ENCODE data around the gene CLDN11.

Gene CLDN11

DNA sequence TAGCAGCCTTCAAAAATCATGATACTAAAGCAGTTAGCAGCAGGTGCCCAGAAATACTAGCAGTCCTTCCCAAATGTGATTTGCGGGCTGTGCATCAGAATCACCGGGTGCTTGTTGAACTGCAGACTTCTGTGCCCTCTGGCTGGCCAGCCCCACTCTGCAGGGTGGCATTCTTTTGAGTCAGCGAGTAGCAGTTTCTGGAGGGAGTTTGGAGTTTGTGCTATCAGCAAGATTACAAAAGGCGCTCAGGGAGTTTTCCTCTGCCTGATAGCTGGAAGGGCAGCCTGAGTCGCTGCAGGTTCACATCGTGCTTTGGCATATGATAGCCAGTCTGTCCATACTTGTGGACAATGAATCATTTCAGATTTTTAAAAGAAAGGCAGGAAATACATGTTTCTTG lies 57.6 kb downstream of the CLDN11 start:
- H3K4me3 Mint-ChIP-seq, result no peak overlapping the region
- H3K4me1 Mint-ChIP-seq, result no peaks in the 10 kb centered on the region
- no peak overlapping the region for H3K27ac Mint-ChIP-seq
- DNase-seq, result no peak
- no peaks in the 10 kb centered on the region for H3K9me3 Mint-ChIP-seq
- no peak for ATAC-seq
- H3K27me3 Mint-ChIP-seq, result peaks cover 28% of the 10 kb centered on the region

DNA sequence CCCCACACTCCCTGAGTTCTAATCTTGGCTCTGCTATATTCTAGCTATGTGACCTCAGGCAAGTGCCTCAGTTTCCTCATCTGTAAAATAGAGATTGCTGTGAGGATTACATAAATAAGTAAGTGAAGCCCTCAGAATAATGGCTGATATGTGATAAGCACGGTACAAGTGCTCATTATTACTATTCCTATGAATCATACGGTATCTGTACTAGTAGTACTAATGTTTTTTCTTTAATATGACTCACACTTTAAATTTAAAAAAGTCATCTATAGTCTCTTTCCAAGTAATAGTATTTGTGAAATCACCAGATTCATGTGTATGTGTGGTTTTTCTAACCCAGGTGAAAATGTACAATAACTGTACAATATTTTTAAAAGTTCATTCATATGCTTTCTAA lies 58.7 kb downstream of the CLDN11 start:
- Mint-ChIP-seq H3K27ac (no peak overlapping the region), H3K4me1 (no peaks in the 10 kb centered on the region), H3K4me3 (no peak overlapping the region), H3K9me3 (no peaks in the 10 kb centered on the region), H3K27me3 (peaks cover 19% of the 10 kb centered on the region)
- ATAC-seq, result peak; percentile 49
- no peak for DNase-seq

DNA sequence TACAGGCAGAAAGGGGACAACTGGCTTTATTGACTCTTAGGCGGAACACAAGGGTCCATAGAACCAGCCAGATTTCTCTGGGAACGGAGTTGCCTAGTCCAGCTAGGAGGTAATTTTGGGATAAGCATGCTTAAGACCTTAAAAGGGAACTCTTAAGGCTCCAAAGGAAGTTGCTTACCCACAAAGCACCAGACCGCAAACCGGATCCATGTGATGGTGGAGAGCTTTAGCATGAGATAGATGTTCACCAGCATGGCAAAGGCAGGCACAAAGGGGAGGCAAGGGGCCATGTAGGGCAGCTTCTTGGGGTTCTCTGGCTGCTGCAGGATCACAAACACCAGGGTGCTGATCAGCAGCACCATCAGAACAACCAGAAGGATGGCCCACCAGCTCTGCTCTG lies 61.4 kb downstream of the CLDN11 start:
- Mint-ChIP-seq H3K27me3 (peaks cover 11% of the 10 kb centered on the region), H3K4me3 (no peak overlapping the region), H3K27ac (no peak overlapping the region), H3K9me3 (no peaks in the 10 kb centered on the region), H3K4me1 (no peaks in the 10 kb centered on the region)
- DNase-seq (no peak), ATAC-seq (no peak)

DNA sequence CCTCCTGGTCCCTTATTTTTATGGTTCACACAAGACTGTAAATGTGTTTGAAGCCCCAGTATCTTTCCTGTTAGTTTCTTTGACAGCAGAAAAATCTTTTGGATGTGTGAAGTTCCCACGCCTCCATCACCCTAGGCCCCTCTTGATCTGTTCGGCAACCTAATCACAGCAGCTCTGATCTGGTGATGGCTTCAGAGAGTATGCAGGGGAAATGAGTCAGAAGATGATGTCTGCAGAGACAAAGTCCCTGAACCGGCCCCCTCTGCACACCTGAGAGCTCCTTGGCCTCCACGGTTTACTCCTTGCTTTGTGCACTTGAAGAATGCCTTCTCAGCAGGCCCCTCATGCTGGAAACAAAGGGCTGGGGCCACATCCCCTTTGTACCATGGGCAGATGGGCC lies 63.5 kb downstream of the CLDN11 start:
- Mint-ChIP-seq H3K4me3 (no peak overlapping the region), H3K27me3 (peaks cover 24% of the 10 kb centered on the region), H3K4me1 (no peaks in the 10 kb centered on the region), H3K9me3 (no peaks in the 10 kb centered on the region), H3K27ac (no peak overlapping the region)
- no peak for DNase-seq
- ATAC-seq, result no peak

DNA sequence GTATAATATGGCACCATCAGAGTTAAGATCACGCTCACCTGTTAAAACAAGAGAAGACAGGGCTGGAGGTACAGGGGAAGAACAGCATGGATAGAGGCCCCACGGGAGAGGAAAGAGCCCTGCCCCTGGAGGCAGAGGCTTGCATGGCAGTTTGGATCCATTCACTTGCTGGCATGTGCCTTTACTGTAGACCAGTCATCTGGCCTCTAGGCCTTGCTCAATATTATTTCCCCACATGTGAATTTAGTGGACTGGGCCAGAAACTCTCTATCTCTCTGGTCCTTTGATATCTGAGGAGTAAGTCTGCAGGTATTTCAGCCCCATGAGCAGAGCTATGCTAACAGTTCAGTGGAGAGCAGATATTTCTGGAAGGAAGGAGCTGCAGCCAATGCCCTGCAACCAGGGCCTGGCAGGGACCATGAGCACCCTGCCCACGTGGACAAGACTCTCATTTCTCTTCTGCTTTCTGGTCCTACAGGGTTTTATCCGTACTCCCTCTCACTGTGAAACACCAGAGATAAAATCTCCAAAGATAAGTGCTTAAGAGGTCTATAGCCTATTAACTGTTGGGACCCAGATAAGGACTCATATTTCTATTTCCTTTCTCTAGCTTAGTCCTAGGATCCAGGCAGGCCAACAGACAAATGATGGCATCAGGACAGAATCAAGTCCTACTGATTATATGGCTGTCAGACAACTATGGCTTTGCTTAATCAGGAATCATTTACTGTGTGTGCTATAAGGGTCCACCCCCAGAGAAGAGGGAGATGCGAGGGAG lies 65.0 kb downstream of the CLDN11 start:
- Mint-ChIP-seq H3K4me3 (no peak overlapping the region), H3K27ac (no peak overlapping the region), H3K9me3 (no peaks in the 10 kb centered on the region), H3K27me3 (peaks cover 24% of the 10 kb centered on the region), H3K4me1 (no peaks in the 10 kb centered on the region)
- ATAC-seq, result no peak
- no peak for DNase-seq
